GM20000 (cell line): Measurements from ENCODE around the gene CAMKMT.

Source experiments
- DNase-seq: peaks from one replicate; pipeline ENCODE4 v3.0.0; 2012; ENCODE audit warnings: low spot score
- TF ChIP-seq, protein P1 (sequence below): IDR thresholded peaks from 2 replicates; pipeline ENCODE4 v1.5.1; 2012; ENCODE audit warnings: mild to moderate bottlenecking, control low read depth; ENCODE audit errors: extremely low read depth, missing control alignments

CAMKMT gene

DNA sequence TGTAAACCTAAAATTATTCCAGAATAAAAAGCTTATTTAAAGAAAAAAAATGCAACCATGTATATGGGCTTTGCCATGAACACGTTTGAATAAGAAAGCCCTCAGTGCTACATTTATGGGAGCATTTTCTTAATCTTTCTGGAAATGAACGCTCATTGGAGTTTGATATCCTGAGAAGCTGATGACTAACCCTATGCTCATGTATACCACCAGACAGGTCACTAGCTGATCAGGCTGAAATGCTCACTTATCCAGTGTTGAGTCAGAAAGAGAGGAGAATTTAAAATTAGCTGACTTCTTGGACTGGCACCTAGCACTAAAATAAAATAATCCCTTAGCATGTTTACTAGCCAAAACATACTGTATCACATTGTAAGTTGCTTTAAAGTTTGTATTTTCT is 324.8 kb downstream of the CAMKMT start:
- TF ChIP-seq, protein P1, sequence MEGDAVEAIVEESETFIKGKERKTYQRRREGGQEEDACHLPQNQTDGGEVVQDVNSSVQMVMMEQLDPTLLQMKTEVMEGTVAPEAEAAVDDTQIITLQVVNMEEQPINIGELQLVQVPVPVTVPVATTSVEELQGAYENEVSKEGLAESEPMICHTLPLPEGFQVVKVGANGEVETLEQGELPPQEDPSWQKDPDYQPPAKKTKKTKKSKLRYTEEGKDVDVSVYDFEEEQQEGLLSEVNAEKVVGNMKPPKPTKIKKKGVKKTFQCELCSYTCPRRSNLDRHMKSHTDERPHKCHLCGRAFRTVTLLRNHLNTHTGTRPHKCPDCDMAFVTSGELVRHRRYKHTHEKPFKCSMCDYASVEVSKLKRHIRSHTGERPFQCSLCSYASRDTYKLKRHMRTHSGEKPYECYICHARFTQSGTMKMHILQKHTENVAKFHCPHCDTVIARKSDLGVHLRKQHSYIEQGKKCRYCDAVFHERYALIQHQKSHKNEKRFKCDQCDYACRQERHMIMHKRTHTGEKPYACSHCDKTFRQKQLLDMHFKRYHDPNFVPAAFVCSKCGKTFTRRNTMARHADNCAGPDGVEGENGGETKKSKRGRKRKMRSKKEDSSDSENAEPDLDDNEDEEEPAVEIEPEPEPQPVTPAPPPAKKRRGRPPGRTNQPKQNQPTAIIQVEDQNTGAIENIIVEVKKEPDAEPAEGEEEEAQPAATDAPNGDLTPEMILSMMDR, result no peak
- DNase-seq, result no peak

DNA sequence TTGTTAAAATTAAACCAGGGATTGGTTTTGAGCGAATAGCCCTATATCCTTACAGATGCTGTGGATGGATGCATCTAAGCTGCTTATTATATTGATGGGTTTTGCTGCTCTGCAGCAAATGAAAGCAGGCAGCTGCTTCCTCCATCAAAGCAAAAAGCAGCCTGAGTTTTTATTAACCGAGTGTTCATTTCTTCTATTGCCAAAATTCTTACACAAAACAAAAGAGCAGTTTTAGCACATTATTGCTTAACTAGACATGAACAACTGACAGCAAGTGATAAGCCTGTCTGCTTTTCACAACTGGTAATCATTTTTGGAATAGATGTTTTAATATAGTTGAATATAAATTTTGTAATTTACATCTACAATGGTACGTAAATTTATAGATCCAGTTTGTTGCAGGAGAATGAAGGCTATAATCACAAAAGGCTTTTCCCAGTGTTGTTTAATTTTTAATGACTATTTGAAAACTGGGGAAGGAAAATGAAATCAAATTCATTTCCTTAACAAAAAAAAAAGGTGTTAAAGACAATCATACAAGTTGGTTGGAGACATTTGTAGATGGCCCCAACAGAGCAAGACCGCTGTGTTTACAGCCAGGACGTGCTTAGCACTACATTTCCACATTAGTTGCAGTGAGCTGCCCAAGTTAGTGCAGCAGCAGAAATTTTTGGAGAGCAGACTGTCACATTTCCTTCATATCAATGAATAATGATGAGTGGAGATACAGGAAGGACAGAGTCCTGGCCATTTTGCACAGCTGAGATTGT is 326.1 kb downstream of the CAMKMT start:
- no peak for DNase-seq
- TF ChIP-seq, protein P1, result no peak

DNA sequence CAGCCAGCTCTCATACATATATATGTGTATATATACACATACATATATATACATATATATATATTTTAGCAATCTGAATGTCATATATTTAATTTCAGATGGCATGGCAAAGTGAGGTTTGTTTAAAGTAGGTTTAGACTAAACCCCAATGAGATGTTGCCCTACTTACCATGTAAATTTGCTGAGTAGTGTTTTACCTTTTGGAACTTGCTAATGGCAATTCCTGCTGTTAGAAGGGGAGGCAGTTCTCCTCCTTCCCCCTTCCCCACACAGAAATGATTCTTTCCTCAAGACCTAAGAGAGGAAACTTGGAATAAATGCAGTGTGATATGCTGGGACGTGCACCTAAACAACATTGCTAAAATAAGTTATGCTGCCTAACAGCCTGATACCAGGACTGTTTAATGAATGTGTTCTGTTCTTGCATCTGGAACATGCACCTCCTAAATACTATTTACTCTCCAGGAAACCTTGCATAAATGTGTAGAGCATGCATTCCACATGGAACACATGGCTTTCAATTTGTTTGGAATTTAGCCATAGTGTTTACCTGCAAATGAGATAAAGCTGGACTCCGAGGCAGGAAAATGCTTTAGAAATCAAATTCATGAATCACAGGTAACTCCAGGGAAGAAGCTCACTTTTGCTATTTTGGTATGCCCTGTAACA is 326.8 kb downstream of the CAMKMT start:
- TF ChIP-seq, protein P1, result no peak
- DNase-seq, result no peak

DNA sequence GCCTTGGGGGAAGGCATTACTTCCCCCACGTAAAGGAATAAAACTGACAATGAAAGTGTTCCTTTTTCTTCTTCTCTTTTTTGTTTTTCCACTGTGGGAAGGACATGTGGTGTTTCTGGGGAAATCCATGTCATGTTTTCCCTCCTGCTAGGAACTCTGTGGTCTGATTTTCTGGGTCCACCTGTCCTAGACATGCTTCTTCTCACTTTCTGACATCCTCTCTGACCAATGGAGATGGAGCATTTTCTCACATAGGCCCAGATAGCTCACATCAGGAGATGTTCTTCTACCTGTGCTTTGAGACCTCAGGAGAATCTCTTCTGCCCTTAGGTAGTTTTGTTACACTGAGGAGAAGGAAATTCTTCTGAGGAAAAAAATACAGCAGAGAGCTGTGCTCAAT is 327.8 kb downstream of the CAMKMT start:
- TF ChIP-seq, protein P1, result no peak
- DNase-seq, result no peak

DNA sequence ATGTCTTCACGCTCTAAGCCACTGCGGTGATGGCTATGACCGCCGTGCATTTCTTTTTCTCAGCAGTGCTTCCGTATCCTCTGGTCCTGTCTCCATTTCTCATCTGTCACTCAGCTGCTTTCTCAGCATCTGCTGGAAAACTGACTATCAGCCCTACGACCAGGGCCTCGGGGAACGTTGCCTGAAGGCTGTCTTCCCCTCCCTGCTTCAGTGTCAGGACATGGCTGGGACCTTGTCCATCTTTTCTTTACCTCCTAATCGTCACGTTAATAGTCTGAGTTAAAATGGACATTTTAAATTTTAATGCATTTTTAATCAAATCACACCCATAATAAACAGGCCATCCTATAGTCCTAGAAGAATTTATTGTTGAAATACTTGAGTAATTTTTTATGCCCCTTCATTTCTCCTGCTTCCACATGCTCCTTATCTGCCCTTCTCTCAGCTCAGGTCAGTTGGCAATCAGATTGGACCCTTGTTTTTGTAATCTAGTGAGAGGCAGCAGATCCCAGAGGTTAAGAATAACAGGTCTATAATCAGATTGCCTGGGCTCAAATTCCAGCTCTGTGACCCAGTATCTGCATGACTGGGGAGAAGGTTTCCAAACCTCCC is 329.5 kb downstream of the CAMKMT start:
- TF ChIP-seq, protein P1, result no peak
- DNase-seq, result no peak

DNA sequence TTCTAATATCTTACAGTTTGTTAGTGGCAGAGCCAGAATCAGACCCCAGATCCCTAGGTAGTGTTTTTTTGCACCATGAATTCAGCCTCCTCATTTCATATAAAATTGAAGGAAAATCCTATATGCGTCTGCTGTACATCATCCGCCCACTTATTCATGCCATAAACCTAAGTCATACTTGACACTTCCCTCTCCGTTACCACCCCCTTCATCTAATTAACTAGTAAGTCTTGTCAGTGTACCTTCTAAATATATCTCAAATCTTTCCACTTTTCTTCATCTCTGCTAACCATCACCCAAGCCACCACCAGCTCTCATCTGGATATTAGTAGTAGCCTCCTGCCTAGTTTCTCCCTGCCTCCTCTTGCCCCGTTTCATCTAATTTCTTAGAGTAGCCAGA is 331.1 kb downstream of the CAMKMT start:
- TF ChIP-seq, protein P1, result no peak
- DNase-seq, result no peak

DNA sequence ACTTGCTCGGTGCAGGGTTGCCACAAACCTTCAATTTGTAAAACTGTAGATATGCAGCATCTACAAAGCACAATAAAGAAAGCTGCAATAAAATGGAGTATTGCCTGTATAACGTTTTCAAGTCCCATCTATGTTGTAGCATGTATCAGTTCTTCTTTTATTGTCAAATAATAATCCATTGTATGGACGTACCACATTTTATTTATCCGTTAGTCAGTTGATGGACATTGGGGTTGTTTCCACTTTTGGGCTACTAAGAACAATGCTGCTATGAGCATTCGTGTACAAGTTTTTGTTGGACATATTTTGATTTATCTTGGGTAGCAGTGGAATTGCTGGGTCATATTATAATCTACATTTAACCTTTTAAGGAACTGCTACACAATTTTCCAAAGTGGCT is 339.1 kb downstream of the CAMKMT start:
- TF ChIP-seq, protein P1, result no peak
- DNase-seq, result no peak
